GM19023 (cell line): ENCODE results near the gene UBL4B.

ENCODE experiments used
- ATAC-seq: cut with Tn5 transposase; IDR thresholded peaks from one replicate; pipeline ENCODE4 v1.9.1; 2021; ENCODE audit warnings: mild to moderate bottlenecking, moderate library complexity; ENCODE audit not compliant: unreplicated experiment

The UBL4B gene

DNA sequence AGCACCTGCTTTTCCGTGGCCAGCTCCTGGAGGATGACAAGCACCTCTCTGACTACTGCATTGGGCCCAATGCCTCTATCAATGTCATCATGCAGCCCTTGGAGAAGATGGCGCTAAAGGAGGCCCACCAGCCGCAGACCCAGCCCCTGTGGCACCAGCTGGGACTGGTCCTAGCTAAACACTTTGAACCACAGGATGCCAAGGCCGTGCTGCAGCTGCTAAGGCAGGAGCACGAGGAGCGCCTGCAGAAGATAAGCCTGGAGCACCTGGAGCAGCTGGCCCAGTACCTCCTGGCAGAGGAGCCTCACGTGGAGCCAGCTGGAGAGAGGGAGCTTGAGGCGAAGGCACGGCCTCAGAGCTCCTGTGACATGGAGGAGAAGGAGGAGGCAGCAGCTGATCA is 413 bp downstream of the UBL4B start:
- ATAC-seq, result no peak

DNA sequence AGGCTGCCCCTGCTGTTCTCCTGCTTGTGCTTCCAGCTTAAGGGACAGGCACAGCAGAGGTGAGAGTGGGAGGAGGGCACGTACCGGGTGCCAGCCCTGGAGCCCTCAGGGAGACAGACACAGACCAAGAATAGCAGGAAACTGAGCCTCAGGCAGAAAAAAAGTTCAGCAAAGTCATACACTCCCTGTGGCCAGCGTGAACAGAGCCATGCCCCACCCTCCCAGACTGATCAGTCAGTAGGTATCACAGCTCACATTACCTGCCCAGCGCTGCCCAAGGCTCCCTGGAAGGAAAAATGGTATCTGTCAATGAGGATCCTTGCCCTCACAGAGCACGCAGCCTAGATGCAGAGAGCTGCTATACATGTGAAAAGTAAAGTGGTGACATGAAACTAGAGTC is 1.3 kb downstream of the UBL4B start:
- no peak for ATAC-seq

DNA sequence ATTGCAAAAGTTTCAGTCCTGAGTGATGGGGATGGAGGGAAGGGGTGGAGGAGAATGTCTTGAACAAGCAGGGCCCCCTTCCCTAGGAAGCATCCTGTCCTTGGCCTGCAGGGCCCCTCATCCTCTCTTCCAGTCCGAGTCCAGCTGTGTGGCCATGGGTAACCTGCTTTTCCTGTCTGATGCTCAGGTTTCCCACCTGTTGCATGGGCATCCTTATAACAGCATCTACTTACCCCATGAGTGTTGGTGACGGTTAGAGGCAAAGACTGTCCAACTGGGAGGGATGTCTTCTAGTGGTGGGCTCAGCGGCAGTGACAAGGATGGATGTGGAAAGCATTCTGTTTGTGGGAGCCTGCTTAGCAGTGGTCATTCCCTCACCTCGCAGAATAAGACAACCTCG is 1.9 kb downstream of the UBL4B start:
- no peak for ATAC-seq

DNA sequence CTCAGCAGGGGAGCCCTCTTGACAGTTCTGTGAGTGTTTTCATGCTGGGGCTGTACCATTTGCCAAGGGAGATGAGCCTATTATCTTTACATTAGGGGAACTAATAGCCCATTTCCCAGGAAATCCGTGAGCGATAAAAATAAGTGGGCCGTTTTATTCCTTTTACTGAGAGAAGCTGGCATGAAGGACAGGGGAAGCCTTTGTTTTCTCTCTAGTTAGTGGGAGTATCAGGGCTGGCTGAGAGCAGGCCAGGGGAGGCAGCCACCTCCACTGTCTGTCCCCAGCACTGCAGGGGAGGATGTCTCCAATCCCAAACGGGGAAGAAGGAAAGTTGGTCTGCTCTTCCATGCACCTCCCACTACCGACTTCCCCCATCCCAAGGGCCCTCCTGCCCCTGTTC is 2.5 kb downstream of the UBL4B start:
- ATAC-seq, result no peak

DNA sequence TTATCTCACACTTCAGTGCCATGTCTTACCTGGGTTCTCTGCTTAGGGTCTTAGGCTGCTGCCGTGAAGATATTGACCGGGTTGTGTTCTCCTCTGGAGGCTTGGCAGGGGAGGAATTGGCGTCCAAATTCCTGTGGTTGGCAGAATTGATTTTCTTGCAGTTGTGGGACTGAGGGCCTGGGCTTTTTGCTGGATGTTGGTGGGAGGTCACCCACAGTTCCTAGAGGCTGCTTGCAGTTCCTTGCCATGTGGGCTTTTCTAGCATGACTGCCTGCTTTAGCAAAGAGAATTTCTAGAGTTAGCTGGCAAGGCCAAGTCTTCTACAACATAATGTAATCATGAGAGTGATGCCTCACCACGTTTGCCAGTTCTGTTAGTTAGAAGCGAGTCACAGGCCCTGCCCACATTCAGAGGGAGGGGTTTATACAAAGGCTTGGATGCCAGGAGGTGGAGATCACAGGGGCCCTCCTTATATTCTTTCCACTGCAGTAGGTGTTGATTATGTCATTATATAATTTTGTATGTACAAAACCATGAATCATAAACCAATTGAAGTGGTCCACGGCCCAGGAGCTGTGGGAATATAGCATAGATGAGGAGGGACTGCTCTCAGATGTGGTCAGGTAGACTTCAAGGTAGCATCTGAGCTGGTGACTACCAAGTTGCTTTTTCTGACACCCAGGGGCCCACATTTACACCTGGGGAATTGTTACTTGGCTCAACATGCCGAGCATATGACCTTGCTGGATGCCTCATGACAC is 6.6 kb downstream of the UBL4B start:
- no peak for ATAC-seq

DNA sequence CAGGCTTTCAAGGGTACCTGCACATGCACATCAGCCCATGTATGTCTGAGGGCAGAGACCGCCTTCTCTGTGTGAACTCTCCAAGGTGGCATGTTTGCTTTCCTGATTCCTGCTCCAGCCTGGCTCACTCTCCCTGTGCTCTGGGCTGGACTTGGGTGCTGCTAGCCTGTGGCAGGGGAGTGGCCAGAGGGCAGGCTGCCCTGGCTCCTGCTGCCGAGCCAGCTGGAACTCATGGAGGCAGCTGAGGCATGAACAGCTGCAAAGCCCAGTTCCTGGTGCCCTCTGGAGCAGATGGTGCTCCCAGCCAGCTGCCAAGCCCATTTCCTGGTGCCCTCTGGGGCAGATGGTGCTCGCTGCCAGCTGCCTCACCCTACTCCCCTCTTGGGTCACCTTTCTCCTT is 7.6 kb downstream of the UBL4B start:
- ATAC-seq, result no peak

DNA sequence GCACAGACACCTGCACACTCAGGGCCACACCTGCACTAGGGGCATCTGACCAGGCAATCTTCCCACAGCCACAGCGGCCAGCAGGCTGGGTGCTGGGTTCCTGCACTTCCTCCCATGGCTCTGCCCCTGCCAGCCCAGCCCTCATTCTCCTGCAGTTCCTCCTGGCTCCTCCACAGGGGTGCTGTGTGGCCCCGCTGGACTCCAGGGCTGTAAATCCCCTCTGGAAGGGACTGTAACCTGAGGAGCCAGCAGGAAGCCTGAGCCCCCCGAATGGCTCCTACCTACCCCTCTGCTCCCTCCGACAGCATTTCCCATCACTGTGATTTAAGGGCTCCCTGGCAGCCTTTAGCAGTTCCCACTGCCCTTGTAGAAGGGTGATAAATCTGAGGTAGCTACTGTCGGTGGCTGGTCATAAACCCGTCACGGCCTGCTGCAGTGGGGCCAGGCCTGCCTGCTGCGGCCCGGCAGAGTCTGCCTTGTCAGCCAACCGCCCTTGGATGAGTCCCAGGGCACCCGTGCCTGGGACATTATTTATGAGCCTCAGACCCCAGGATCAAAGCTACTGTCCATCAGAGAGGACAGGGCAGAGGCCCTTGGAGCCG is 8.8 kb downstream of the UBL4B start:
- ATAC-seq, result no peak

DNA sequence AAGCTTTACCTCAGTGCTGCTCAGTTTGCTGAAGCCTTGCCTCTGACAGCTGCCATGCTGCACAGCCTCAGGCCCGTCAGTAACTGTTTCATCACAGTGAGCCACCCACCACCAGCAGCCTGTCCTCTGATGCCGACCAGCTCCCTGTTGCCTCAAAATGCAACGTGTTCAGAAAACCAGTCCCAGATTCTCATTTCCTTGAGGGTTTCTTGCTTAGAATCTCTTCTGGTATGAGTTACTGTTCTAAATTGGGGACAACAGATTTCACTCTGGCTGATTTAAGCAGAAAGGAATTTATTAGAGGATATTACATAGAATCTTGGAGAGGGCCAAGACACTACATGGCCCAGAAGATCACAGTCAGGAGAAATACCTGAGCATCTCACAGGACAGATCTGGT is 11.0 kb downstream of the UBL4B start:
- ATAC-seq, result no peak

DNA sequence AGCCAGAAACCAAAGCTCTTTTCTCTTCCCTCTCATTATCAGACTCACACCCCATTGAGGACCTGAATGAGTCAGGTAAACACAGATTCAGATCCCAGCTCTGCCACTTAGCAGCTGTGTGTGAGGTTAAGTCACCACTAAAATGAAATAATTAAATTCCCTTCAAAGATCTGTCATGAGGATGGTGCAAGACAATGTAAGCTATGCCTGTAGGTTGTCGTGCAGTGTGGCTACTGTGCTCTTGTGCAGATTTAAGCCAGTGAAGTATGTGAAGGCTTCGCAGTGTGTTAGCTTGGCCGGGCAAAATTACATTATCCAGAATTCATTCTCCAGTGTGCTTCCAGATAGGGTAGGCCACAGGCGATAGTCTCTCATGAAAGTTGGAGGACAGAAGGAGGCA is 13.6 kb downstream of the UBL4B start:
- ATAC-seq, result no peak

DNA sequence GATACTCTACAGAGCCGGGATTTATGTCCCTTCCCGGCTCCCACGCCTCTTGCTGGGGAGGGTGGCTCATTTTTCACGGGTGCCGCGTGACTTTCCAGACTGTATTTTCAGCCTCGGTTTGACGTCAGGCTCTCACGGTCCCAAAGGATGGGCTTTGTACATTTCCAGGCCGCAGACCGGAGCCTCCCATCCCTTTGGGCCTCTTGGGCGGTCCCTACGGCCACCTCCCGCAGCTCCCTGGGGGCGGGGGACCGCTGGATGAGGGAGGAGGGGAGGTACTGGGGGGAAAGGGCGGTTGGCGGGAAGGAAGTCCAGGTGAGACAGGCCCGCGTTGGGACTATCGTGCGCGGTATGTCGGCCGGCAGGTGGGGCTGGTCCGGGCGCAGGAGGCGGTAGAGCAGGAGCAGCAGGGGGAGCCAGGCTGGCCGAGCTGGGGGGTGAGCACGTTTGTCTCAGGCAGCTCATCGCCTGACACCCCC is 17.9 kb downstream of the UBL4B start:
- ATAC-seq, result no peak

DNA sequence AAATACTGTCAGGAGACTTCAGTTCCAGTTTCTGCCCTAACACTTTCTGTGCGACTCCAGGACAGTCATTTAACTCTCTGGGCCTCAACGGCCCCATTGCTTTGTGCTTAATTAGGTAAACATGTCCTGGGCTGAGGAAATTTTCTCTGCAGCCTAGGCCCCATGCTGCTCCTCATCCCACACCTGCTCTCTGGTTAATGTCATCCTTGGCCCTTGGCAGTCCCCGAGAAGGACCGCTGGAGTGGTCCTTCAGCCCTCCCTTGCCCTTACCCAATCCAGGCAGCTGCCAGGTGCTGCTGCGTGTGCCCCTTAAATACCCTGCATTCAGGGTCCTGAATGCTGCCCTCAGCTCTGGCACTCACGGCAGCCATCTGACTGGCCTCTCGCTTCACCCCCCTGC is 18.7 kb downstream of the UBL4B start:
- no peak for ATAC-seq

DNA sequence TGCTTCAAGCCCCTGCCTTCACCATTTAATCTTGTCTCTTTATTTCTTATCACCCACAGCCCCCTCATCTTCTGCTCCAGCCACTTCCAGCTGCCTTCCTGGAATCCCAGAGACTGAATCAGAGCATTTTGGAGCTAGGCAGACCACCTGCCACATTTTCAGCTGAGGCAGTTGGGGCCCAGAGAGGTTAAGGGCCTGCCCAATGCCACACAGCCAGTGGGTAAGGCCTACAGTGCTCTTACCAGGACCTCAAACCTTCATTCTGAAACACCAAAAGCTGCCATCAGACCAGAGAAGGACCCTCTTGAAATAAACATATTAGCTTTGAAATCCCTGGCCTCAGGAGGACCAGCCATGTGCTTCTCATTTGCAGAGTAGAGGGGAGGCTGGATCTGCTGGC is 20.4 kb downstream of the UBL4B start:
- no peak for ATAC-seq

DNA sequence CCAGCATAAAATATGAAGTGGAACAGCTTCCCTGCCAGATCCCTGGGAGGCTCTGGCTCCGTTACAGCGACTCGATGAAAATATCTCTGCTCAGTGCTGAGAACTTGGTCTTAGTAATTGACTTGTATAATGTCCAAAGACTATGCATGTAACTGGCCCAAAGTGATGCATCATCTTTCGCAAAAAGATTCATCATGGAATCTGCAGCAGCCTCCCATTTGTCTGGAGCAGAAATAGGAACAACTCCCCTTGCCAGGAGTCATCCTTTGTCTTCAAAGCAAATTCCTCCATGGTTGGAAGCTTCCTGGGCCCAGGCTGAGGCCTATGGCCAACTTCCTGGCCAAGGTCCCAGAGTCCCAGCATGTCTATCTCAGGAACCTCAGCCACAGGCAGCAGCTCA is 21.2 kb downstream of the UBL4B start:
- ATAC-seq, result no peak

DNA sequence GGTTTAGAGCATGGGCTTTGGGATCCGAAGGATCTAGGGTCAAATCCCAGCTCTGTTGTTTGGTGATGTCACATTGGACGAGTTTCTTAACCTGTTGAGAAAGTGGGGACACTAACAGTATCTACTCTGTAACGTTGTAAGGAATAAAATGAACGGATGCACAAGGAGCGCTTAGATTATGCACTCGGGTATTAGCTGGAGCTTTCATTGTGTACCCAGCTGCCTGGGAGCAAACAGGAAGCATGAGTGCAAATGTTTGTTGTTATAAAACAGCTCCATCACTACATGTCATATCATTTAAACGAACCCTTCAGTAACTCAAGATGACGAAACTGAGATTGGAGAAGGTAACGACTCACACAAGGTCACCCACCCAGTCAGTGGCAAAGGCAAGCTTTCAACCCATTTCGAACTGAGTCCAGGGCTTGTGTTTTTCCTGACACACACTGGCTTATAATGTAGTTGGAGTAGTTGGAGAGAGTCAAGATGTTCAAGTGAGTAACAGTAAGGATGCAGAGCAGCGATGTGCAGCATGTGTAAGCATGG is 21.9 kb downstream of the UBL4B start:
- no peak for ATAC-seq

DNA sequence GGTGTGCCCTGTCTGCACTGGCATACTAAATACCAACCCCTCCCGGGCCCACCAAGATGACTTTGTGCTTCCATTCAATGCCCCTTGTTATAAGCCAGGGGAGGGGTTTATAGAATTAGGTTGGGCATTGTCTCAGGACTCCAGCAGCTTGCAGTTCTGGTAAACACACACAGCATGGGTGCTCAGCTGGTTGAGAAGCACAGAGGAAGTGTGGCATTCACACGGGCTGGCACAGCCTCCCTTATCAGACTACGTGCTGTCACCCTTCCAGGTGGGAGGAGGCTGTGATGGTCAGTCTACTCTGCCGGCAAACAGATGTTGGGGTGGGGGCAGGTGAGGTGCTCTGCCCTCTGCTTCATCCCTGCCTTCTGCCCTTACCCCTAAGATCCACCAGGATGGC is 23.0 kb downstream of the UBL4B start:
- ATAC-seq, result no peak

DNA sequence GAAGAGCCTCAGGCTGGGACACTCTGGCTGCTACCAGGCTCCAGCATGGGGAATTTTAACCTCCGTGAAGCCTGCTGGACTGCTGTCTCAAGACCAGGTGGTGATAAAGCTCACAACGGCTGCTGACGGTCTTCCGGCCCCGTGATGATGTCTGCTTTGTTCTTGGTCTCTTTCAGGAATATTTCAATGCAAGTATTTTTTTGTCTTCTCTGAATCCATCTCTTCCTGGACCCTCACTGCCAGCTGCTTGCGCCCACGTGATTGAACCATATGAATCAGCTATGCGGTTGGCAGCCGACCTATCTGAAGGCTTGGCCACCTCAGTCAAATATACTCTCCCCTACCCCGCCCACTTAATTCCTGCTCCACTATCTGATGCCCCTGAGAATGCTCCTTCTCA is 23.4 kb downstream of the UBL4B start:
- ATAC-seq, result no peak

DNA sequence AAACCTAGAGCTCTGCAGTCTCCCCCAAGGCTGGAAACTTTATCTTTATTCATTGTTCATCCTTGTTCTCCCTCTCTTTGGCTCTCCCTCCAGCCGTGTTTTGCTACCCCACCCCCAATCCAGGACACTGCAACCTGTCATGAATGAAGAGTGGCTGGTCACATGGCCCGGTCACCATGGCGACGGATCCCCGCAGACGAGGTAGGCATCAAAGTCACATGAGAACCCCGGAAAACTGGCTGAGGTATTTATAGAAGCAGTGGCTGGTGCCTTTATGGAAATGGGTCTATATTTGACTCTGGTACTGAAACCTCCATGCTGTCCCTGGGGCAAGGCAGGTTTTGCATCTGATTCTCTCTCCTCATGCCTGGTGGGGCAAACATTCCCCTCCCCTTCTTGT is 24.7 kb downstream of the UBL4B start:
- no peak for ATAC-seq

DNA sequence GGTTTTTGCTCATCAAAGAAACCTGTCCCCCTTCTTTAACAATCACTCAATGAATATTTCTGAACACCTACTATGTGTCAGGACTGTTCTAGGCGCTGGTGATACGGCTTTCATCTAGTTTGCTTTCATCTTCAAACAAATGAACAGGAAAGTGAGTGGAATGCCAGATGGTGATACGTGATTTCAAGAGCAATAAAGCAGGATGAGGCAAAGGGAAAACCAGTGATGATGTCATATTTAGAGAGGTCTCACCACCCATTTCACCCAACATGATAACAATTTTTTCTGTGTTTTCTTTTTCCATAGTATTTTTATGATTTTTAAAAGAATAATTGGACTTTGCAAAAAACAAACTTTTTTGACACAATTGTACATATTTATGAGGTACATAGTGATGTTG is 26.7 kb downstream of the UBL4B start:
- no peak for ATAC-seq

DNA sequence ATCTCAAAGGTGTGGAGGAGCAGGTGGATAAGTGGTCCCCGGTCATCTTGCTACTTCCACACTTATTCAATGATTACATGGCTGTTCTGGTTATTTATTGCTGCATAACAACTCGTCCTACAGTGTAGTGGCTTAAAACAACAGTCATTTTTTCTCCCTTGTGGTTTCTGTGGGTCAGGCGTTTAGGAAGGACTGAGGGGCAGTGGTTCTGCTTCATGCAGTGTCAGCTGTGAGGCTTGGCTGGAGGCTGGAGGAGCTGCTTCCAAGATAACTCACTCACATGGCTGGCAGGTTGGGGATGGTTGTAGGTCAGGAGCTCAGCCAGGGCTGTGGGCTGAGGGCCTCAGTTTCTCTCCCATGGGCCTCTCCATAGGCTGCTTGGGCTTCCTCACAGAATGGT is 32.1 kb downstream of the UBL4B start:
- no peak for ATAC-seq

DNA sequence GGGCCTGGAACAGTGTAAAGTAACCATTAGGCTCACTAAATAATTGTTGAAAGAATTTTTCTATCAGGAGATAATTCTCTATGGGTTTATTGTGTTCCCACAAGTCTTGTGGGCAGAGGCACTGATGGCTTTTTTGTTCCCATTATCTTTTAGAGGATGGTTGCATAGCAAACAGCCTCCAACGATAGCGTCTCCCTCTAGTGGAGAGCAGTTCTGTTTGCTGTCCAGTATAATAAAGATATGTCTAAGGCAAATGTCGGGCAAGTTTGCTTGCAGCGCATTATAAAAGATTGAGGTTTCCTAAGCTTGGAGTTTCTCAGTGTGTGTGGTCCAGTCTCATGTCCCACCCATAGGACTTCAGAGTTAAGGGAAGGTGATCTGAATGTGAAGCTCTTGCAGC is 36.7 kb downstream of the UBL4B start:
- no peak for ATAC-seq

DNA sequence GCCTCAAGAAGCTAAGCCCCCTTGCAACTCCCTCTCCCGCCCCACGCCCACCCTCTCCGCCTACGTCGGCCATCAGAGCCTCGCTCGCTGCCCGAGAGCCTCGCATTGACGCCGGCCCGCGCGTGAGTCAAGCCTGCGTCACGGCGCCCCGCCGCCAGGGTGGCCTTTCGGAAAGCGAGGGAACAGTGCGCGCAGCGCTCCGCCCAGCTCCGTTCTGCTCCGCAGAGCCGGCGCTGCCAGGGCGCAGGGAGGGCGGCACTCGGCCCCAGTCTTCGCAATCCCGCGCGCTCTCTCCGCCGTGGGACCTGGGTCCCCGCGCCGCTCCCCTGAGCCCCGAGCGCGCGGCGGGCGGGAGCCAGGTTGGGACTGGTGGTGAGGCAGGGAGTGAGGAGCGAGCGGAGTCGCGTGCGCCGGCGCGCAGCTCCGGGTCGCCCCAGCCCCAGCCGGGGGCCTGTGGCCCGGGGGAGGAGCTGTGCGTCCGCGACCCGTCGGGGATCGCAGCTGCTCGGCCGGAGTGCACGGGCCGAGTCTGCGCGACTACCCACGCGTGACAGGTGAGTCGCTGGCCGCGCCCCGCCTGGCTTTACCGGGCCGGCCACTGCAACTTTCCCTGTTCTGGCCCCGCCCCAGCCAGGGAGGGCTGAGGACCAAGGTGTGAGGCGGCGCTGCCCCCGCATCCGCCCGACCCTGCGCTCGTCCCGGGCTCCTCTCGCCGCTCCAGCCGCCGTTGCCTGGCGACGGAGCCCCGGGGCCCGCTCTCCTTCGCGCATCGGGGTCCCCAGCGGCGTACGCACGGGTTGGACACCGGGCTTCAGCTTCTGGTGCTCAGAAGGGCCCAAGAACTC is 38.3 kb downstream of the UBL4B start, which contains the start of gene SLC6A17:
Gene SLC6A17 (plus strand): TSS at position 165 of the 845 bp plus-strand sequence. CDS start 16,436 bp downstream, outside the sequence.
- ATAC-seq, result no peak
